HepG2 (cell line): Measurements from ENCODE around the gene RHBG.

Source experiments
- BHLHE40 ChIP-seq: IDR thresholded peaks from 2 replicates; pipeline ENCODE4 v1.6.1; 2011; ENCODE audit warnings: low read length, improper control_type of control experiment
- CBX1 ChIP-seq: IDR thresholded peaks from one replicate; pipeline ENCODE4 v1.6.1; 2016; ENCODE audit warnings: antibody characterized with exemption, low read depth
- EZH2 ChIP-seq: conservative IDR thresholded peaks from 2 replicates; pipeline ENCODE4 v1.6.1; 2012; ENCODE audit warnings: mild to moderate bottlenecking, low read depth, low read length, moderate library complexity
- NFYC ChIP-seq: IDR thresholded peaks from 2 replicates; pipeline ENCODE4 v1.6.1; 2016; ENCODE audit warnings: missing genetic modification reagents, missing compliant biosample characterization
- PHB2 ChIP-seq: fragments of 450-650 bp; IDR thresholded peaks from 2 replicates; pipeline ENCODE4 v1.6.1; 2018; ENCODE audit not compliant: partially characterized antibody
- POLR2A ChIP-seq, 2 experiments: IDR thresholded peaks; 2 replicates each; pipeline ENCODE4 v1.6.1; 2011; ENCODE audit warnings: low read depth in 2 of 2, low read length in 2 of 2, mild to moderate bottlenecking in 1 of 2, moderate library complexity in 1 of 2; ENCODE audit not compliant: insufficient read depth in 1 of 2
- SCMH1 ChIP-seq: sonication (generic); formaldehyde crosslinking; IDR thresholded peaks from 2 replicates; pipeline ENCODE4 v1.9.0; 2021; ENCODE audit warnings: missing genetic modification reagents, mild to moderate bottlenecking, borderline replicate concordance
- SP1 ChIP-seq, 2 experiments: fragments of 450-650 bp in 1 of 2; sonication (generic) in 1 of 2; formaldehyde crosslinking in 1 of 2; IDR thresholded peaks; 2 replicates each; pipeline versions ENCODE4 v1.4.0 to v1.6.1; 2016 to 2020; ENCODE audit warnings: missing genetic modification reagents in 1 of 2
- USF2 ChIP-seq, 2 experiments: sonication (generic) in 1 of 2; formaldehyde crosslinking in 1 of 2; IDR thresholded peaks; 2 replicates each; pipeline versions ENCODE4 v1.5.1 to v1.6.1; 2011 to 2020; ENCODE audit warnings: borderline replicate concordance in 1 of 2, low read depth in 1 of 2, low read length in 1 of 2, mild to moderate bottlenecking in 1 of 2, missing genetic modification reagents in 1 of 2, moderate library complexity in 1 of 2
- ZNF292 ChIP-seq: sonication (generic); formaldehyde crosslinking; IDR thresholded peaks from 2 replicates; pipeline ENCODE4 v1.8.1; 2022; ENCODE audit warnings: mild to moderate bottlenecking, low read depth, missing genetic modification reagents, borderline replicate concordance
- ZNF451 ChIP-seq: sonication (generic); formaldehyde crosslinking; IDR thresholded peaks from 2 replicates; pipeline ENCODE4 v1.5.0; 2020; ENCODE audit warnings: mild to moderate bottlenecking, missing genetic modification reagents

- TF ChIP-seq SP1 (IDR thresholded peaks at IDR 0.05): no peak
- TF ChIP-seq SP1 (CRISPR knock-in tag; IDR thresholded peaks at IDR 0.05): peak; percentile 70; the same call in 1 of the 2 replicates
- TF ChIP-seq CBX1: peak; percentile 37
- no peak for TF ChIP-seq EZH2
- peak; percentile 86 to 98 for TF ChIP-seq POLR2A (IDR thresholded peaks at IDR 0.05; ENCODE audit: insufficient read depth in 1 of 2, low read depth in 2 of 2, low read length in 2 of 2)
- TF ChIP-seq PHB2: no peak
- 0 out of 2 replicates have a peak, but pooled peaks have one; percentile 38 for TF ChIP-seq ZNF292
- TF ChIP-seq USF2 (IDR thresholded peaks at IDR 0.05; ENCODE audit: low read depth, low read length): no peak
- no peak for TF ChIP-seq USF2 (CRISPR knock-in tag; IDR thresholded peaks at IDR 0.05; ENCODE audit: borderline replicate concordance)
- TF ChIP-seq BHLHE40: no peak
- TF ChIP-seq NFYC (CRISPR knock-in tag): no peak
- TF ChIP-seq SCMH1 (CRISPR knock-in tag): no peak
- no peak for TF ChIP-seq ZNF451
Observed at GRCh38 chr1:156368889-156369684, at the start of gene RHBG.
